HG02943 (cell line): ENCODE results near the gene PDK2.

Experiments used
- ATAC-seq: cut with Tn5 transposase; IDR thresholded peaks from one replicate; pipeline ENCODE4 v1.9.1; 2021; ENCODE audit warnings: mild to moderate bottlenecking, low read depth, moderate library complexity; ENCODE audit not compliant: unreplicated experiment

PDK2 gene

DNA sequence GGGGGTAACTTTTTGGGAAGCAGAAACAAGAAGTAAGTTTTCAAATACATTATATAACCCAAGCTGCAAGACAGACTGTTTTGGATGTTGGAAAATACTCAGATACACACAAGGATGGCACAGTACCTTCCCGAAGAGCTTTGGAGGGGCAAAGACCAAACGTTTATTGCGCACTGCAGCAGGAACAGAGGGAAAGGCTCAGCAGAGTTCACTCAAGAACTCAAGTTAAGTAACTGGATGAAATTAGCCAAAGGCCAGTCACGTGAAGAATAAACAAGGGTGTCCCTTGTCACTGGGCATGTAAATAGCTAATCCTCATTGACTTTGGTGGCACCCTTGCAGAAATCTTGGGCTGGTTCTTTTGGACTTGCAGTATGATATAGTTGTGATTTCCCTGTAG is 2.8 kb downstream of the PDK2 start:
- ATAC-seq = no peak

DNA sequence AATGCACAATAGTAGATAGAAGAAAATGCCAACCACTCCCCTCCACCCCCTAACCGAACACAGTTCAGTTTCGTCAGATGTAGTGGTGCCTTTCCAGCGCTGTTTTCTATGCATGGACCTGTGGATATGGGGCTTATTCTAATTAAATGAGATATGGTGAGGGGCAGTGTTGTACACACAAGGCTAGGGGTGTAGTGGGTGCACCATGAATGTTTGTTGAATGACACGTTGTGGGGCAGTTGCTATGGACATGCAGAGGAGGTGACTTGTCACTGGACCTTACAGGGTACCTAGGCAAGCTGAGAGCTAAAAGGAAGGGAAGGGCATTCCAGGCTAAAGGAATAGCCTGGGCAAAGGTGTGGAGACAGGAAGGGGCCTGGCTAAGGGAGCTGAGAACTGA is 3.4 kb downstream of the PDK2 start:
- no peak for ATAC-seq

DNA sequence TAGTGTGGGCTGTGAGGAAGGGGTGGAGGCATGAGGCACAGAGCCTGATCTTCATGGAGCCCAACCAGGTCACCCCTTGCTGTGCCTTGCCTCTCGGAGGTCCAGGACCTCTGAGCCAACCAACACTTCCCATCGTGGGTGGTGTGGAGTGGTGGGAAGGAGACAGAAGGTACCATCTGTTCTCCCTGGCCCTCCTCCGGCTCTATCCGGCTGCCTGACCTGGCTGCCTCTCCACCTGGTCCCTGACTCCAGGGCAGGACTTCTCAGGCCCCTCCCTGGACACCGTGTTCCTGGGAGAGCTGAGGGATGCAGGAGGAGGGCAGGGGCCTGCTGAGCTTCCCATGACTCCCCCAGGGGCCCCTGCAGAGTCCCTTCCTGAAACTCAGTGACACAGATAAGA is 3.9 kb downstream of the PDK2 start:
- ATAC-seq = no peak

DNA sequence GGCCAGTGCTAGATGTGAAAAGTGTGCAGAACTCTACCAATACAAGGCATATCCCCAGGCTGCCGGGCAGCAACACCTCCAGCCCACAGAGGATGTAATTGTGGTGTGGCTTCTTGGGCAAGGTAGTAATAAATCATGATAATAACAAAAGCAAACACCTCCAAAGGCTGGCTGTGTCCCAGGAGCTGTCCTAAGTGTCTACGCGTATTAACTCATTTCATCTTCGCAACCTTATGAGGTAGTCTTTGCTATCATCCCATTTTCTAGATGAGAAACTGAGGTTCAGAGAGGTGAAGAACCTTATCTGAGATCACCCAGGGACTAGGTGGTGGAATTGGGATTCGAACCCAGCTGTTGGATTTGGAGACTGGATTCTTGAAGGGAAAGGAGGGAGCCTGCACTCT is 5.3 kb downstream of the PDK2 start:
- no peak for ATAC-seq

DNA sequence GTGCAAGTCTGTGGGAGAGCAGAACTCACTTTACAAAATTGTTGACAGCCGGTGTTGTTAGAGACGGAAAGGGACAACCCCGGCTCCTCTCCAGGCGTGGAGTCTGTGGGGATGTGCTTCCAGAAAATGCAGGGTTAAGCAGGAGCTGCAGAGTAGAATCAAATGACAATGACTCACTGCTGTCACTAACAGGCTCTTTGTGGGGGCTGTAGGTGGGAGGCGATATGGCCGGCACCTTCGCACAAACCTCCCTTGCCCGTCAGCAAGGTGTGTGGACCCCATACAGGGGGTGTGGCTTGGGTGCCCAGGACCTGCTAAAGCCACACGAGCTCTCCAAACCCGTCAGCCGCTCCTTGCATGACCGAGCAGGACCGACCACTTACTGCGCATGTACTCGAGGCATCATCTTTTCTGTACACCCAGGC is 5.8 kb downstream of the PDK2 start:
- ATAC-seq = no peak

DNA sequence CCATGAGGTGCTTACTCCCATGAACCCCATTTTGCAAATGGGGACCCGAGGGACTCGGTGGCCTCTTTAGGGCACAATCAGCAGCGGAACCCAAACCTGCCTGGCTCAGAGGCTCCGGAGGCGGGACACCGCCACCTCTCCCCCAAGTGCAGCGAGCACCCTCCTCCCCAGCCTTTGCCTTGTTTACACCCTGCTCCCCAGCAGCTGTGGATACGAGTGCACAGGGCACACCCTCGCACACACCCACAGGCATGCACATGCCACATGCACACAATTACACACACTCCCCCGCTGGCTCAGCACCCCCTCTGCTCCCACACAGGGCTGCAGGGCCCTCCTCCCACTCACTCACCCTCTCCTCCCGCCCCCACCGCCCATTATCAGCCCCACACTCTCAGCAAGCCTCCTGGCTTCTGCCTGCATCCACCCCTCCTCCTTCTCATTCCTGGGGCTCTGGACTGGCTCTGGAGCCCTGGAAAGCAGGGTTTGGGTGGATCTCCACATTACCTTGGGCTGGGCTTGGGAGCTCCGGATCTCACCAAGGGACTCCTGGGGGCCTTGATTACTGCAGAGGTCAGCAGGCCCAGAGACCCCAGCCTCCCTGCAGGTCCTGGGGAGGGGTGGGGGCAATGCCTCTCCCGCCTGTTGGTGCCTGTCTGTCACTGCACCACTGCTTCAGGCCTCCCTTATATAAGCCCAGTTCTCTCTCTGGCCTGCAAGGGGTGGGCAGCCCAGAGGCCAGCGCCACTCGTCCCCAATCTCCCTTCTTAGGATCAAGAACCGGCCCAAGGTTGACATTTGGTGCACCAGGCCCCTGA is 6.4 kb downstream of the PDK2 start:
- ATAC-seq = no peak

DNA sequence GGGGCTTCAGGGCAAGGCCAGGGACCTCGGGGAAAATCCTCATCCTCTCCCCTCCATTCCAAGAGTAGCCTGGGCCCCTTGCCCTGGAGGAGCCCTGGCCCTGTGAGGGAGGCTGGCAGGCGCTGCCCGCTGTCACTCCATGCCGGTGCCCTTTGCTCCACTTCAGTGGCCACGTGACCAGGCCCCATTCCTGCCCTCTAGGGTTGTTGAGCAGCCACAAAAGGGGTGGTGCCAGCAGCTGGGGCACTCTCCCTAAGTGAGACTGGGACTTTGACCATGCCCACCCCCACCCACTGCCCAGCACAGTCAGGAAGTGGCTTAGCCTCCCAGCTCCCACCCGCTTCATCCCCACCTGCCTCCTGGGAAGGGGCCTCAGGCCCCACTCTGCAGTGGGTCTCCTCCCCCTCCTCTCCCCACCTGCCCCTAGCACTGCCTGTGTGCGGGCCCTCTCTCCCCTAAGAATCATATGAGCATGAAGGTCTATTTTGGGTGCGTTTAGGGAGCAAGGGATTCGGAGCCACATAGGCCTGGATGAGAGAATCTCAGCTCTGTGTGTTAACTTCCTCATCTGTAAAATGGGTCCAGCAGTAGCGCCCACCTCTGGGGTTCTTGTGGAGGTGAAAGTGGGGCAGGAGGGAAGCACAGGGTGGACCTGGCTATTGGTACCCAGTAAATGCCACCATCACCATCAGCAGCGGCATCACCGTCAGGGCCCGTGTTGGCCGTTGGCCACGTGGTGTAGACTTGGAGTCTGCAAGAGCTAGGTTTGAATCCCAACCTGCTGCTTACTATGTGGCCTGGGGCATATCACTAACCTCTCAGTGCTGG is 7.2 kb downstream of the PDK2 start:
- no peak for ATAC-seq

DNA sequence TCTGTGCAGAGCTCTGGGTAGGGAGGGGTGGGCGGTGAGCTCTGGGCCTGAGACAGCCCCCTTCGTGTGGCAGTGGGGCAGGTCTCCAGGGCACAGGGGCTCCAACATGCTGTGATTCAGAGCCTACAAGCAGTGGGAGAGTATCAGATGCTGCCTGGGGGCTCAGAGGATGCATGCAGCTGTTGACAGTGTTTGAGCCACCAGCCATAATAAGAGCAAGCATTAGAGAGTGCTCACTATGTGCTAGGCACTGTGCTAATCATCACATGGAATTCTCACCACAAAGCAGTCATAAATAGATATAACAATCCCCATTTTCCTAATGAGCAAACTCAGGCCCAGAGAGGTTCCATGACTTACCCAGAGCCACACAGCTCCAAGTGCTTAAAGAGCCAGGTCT is 8.1 kb downstream of the PDK2 start:
- ATAC-seq = no peak

DNA sequence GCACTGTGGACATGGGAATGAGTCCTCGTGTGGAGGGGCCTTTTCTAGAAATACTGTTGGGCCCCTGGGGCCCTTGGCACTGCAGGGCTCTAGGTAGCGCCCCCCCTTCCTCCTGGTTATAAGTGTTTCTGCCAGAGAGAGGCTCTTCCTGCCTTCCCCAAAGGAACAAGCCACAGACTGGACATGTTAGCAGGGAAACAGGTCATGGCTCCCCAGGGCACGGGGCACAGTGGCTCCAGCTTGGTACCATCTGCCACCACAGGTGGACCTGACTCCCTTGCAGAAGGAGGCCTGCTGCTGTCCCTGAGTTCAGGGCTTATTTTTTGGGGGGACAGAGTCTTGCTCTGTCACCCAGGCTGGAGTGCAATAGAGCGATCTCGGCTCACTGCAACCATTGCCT is 8.8 kb downstream of the PDK2 start:
- ATAC-seq = no peak

DNA sequence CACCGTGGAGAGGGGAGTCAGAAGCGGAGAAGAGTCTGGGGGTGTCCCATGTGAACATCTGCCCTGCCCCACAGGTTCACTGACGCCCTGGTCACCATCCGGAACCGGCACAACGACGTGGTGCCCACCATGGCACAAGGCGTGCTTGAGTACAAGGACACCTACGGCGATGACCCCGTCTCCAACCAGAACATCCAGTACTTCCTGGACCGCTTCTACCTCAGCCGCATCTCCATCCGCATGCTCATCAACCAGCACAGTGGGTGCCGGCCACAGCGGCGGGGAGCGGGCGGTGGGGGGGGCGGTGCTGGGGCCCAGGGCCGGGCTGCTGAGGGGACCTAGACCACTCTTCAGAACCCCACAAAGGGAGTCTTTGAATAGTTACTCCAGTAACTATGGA is 10.7 kb downstream of the PDK2 start:
- ATAC-seq = no peak

DNA sequence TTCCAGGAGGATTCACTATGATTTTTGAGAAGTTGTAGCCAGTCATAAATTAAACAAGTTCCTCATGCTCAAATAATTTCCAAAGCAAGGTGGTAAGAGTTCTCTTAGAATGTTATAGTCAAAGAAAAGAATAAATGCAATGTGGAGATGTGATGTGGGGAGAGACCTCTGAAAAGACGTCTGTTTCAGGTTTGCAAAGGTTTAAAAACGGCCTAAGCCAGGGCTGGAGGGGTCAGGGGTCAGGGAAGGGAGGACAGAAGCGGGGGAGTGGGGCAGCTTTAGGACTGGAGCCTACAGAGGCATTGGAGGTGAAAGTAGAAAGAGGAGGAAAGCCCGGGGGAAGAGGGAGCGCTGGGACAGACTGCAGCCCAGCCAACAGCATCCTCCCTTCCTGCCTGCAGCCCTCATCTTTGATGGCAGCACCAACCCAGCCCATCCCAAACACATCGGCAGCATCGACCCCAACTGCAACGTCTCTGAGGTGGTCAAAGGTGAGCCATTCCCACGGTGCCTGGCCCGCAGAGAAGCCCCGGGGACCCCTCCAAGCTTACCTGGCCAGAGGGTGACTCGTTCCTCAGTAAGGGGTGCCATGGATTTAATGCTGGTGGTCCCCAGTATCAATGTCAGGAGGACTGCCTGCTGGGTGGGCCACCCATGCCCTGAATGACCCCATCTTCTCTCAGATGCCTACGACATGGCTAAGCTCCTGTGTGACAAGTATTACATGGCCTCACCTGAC is 11.4 kb downstream of the PDK2 start:
- ATAC-seq = no peak

DNA sequence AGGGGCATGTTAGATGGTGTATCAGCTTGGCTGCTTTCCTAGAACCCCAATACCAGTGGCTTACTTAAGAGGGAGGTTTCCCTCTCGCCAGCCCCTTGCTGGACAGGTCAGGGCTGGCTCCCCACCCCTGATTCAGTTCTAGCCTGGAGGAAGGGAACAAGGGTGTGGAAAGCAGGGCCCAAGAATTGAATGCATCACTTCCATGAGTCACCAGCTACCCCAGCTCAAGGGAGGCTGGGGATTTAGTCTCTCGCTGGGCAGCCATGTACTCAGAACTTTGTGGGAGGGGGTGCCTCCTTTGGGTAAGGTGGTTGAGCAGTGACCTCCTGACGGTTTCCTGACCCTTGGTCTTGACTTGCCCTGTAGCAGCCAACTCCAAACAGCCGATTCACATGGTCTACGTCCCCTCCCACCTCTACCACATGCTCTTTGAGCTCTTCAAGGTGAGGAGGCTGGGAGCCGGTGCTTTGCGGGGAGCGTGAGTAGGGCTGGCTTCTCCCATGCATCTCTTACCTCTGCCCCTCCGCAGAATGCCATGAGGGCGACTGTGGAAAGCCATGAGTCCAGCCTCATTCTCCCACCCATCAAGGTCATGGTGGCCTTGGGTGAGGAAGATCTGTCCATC is 12.8 kb downstream of the PDK2 start:
- no peak for ATAC-seq

DNA sequence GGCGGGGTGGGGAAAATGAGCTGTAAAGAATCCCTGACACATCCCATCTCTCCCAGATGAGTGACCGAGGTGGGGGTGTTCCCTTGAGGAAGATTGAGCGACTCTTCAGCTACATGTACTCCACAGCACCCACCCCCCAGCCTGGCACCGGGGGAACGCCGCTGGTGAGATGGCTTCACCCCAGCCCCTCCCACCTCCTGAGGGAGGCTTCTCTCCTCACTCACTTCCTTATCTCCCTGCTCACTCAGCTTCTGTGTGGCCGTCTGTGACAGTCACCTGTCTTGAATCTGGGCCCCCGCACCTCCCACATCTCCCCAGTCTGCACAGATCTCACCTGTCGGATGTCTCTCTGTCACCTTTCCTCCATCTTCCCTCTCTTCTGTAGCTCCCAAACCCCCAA is 13.4 kb downstream of the PDK2 start:
- no peak for ATAC-seq

DNA sequence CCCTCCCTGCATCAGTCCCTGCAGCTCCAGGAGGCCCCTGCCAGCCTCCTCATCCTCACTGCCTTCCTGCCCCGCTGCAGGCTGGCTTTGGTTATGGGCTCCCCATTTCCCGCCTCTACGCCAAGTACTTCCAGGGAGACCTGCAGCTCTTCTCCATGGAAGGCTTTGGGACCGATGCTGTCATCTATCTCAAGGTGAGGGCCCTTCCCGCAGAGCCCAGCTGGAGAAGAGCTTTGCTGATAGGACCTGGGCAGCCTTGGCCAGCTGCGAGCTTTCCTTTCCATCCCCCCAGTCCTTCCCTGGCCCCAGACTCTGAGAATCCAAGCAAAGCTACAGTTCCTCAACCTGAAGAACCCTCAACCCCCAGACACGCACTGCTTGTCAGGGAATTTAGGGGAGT is 14.1 kb downstream of the PDK2 start:
- ATAC-seq = no peak

DNA sequence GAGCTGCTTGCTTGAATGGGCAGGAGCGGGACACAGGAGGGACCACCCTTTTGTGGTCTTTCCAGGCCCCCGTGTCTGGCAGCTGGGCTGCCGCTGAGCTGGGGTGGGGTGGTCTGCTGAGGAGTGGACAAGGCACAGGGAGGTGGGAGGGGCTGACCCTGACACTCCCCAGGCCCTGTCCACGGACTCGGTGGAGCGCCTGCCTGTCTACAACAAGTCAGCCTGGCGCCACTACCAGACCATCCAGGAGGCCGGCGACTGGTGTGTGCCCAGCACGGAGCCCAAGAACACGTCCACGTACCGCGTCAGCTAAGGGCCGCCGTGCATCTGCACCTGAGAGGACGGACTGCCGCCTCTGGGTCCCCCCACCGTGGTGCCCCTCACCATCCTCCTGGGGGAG is 14.6 kb downstream of the PDK2 start:
- no peak for ATAC-seq

DNA sequence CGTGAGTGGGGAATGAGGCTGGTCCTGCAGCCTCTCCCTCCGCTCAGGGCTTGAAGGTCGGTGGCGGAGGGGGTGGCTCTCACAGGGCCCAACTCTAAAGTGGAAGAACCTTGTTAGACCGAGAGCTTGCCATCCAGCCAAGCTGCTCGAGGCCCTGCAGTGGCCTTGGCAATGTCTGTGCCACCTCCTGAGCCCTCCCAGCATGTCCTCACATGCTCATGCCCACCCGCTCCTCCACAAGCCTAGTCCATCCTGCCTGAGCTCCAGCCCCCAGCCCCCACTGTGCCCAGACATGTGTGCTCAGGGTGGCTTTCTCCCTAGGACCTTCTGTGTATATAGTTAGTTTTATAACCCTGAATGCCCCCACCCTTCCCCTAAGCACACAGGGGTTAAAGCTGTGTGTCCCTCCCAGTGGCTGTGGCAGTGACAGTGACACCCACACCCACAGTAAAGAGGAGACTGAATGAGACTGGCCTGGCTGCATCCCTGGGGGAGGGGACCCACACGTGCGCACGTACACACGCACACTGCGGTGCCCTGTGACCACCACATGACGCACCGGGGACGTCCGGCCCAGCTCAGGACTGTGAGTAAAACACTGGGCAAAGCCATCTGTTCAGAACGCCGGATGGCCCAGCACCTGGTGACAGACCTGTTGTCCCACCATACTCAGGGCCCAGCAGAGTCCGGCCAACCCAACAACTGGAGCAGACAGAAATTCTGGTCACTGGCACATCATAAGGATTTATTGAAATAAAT is 15.6 kb downstream of the PDK2 start:
- no peak for ATAC-seq

DNA sequence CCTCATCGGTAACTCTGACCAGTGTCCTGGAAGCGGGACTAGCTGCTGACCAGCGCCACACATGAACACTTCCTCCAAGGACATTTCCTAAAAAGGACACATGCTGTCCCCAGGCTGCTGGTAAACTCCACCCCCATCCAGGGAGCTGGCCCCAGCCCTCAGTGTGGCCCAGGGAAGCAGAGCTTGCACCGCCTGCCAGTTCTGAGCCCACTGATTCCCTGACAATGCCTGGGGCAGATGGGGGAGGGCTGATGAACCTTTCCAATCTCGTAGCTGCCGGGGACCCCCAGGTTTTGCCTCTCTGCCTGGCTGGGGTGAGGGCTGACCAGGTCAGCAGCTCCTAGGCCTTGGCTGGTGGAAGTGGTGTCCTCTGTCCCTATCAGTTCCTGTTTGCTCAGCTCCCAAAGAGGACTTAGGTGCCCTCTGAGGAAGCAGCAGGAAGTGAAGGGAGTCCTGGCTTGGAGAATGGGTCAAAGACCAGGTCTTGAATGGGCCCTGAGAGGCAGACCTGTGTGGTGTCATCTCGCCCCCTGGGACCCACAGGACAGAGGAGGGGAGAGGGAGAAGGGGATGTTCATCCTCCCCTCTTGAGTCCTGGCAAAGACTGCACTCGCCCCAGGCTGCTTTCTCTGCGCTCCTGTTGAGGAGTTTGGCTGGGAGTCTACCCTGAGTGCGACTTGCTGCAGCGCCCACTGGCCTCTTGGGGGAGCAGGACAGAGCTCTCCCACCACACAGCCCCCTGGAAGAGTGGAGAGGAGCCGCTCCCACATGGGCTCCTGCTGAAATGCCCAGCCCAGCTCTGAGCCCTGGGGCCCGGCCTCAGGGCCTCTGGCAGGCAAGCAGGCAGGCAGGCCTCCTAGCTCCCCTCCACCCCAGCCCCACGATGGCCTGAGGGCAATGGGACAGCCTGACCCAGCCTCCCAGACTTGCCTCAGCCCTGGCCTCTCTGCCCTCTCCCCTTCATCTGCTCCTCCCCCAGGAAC is 16.8 kb downstream of the PDK2 start:
- no peak for ATAC-seq

DNA sequence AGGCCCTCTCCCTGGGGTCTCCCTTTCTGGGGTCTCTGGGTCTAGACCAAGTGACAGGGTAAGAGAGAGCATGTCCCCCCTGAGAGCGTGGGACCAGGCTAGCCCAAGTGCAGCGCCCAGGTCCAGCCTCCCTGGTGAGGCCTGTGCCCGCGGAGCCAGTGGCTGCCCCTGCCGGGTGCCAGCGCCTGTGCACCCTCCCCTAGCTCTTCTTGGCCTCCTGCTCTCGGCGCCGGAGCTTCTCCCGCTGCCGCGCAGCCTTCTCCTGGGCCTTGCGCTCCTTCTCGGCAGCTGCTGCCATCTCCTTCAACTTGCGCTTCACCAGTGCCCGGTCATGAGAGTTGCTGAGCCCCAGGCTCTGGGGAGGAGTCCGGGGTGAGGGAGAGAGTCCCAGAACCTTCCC is 17.5 kb downstream of the PDK2 start:
- no peak for ATAC-seq
